HL-60/S4 treated with phorbol 12-myristate 13-acetate at 8.2 ng/mL for 4 days and 3 days (cell line): ENCODE results near the gene NR1H4.
"Not testable (repeated sequence)": the region's sequence is repeated elsewhere in the genome, so short reads cannot be mapped to it uniquely, and the experiment has no call there.

Source experiments
- in situ Hi-C: fragments of 300-500 bp; cut with MboI; formaldehyde crosslinking; loops from 2 replicates; pipeline ENCODE4 v1.15.0; 2022; ENCODE audit warnings: low sequenced_read_pairs

Gene NR1H4

DNA sequence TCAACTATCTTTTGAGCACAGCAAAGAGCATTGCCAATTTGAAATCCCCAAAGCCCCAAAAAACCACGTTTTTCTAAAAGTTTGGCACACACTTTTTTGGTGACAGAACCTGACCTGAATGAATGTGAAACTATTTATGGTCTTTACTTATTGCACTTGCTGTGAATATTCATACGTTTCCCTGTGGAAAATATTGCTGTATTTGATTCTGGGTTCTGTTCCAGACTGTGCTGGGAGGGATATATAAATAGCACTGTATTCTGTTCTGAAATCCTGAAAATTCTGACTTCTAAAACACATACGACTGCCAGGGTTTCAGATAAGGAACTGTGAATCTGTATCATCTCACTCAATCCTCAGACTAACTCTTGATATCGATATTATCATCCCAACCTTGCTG, 35.1 kb downstream of the NR1H4 start:
- in situ Hi-C loops, result no loop called here

DNA sequence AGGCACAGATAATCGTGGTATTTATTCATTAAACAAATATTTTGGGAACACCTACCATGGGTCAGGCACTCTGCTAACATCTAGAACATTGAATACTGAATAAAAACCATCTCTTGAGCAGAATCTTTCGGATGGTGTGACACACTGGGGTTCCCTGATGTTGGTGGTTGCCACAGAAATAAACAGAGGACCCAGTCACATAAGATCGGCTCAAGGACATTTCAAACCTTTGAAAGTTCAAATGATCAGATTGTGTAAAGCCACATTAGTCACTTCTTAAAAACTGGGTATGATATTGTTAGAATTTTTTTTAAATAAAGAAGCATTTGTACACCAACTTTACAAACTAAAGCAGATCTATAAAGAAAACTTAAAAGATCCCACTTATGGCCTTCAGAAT, 39.0 kb downstream of the NR1H4 start:
- in situ Hi-C loops, result no loop called here

DNA sequence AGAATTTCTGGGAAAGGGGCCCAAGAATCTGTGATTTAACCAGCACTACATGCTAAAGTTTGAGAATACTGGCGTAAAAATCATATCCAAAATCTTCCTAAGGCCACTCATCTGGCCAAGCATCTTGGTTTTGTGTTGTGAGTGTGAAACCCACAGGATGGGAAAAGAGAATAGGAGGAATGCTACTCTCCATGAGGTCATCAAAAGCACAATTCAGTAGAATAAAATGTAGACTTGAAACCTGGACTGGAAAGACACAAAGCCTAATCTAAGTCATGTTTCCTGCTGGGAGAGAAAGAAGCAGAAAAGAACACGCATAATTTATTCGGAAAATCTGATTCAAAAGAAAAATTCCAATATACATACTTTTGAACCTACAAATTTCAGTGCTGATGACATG, 42.3 kb downstream of the NR1H4 start:
- in situ Hi-C loops, result no loop called here

DNA sequence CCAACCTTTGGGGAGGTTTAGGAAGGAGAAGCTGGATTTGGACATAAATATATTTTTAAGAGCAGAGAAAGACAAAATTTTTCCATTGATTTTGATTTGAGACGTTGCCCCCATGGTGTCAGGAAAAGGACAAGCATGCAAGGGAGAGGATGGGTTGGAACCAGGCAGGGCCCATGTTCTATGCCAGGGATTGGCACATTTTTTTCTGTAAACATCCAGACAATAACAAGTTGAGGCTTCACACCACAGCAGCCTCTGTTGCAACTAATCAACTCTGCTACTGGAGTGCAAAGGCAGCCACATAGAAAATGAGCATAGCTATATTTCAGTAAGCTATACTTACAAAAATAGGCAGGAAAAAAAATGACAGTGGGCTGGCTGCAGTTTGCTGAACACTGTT, 44.7 kb downstream of the NR1H4 start:
- in situ Hi-C loops, result no loop called here

DNA sequence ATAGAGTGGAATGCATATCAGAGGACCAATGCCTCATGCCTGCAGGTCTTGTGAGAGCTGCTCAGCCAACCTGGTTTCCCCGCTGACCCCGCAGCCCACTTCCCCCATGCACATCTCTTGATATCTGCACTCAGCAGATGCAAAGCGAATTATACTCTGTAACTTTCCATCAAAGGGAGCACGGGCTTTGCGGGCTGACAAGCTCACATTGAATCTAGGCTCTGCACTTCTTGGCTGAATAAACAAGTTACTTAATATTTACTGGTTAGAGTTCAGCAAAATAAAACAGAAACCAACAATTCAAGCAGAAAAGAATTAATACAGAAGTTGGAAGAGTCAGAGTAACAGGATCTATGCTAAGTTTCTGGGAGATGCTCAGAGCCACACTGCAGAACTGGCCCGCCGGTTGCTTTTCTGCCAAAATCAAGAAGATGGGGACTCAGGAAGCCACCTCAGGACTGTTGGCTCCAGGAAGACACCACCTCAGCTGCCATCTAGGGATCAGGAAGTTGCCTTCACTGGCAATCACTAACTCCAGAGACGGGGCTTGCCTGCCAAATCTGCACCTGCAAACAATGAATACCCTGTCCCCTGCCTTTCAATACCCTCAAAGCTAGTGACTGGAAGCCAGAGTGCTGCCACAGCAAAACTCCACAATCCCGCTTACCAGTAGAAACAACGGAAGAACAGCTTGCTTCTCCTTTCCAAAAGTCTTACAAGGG, 46.5 kb downstream of the NR1H4 start:
- in situ Hi-C loops, result no loop called here

DNA sequence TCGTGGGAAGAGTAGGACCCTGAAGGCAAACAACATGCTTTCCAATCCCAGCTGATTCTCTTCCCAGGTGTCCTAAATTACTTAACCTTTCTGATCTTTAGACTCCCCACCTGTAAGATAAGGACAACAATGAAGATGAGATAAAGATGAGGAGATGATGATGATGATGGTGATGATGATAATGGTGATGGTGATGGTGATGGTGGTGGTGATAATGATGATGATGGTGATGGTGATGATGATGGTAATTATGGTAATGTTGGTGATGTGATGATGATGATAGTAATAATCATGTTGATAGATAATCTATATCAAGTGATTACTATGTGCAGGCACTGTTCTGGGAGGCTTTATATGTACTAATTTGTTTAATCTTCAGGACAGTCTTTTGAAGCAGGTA, 48.3 kb downstream of the NR1H4 start:
- in situ Hi-C loops, result no loop called here

DNA sequence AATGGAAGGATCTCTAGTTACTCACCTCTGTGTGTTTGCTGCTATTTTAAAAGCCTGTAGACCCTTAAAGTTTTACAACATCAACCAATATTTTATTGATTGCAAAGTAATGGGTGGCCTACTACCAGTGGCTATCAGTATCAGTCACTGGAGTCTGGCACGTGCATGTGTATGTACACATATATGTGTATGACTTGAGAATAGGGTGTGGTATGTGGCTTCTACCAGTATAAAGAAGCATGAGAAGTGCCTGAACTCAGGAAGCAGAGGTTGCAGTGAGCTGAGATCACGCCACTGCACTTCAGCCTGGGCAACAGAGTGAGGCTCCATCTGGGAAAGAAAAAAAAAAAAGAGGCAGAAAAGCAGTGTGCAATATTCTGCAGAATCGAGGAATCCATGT, 54.4 kb downstream of the NR1H4 start:
- in situ Hi-C loops, result no loop called here

DNA sequence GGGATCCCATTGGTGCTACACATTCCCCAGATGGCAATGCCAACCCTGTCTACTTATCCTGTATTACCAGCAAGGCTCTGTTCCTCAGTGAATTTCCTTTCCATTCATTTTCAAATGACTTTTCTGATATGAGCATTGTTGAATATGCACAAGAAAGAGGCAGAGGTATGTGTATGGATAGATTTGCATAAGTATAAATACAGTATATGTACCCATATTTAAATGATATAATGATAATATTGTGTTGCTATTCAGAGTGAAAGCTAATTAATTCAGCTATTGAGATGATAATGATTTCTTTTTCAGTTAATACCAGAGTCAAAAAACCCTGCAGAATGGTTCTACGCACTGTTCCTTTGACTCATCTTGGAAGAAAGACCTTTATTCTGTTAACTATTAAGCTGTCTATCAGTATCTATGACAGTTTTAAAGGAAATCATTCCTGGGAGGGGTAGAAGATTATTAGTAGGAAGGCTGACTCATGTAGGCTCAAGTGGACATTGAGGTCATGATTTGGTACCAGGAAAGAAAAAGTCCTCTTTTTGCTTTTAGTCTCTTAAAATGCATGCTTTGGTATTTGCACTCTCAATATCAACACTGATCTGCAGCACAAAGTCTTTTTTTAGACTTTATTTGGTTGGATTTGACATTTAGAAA, 54.9 kb downstream of the NR1H4 start:
- in situ Hi-C loops, result no loop called here

DNA sequence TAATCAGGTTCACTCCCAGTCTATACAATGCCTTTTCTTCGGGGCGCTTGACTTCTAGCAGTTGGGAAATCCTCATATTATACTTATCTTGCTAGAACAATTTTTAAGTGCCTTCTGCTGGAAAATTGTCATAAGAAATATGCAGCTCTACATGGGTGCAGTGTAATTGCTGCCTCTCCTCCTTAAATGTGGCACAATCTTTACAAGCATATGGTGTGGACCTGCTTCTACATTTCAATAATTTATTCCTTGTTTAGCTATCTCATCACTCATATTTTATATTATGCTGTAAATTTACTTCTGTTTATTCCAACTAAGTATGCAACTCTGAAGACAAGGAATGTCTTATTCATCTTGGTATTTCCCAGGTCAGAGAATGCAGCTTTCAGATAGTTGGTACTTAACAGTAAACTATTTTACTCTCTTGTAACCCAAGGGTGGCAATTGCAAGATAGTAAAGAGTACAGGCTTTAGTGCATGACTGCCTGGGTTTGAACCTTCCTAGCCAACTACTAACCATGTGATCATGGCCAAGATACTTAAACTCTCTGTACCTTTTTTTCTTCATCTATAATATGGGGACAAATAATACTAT, 56.2 kb downstream of the NR1H4 start:
- in situ Hi-C loops, result no loop called here

DNA sequence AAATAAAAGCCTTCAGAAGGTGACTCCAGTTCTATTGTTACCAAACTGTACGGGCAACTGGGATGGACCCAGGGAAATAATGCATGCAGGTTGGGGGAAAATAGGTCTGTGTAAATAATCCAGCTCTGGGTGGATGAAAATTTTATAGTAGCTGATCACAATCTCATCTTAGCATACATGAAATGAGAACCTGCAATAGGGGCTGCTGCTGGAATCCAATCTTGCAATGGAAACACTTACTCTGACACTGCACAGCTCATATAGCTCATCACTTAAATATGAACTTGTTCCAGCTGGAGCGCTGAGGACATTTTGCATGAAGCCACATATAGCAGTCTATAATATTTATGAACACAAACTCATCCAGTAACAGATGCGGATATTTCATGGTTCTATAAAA, 59.7 kb downstream of the NR1H4 start:
- in situ Hi-C loops, result no loop called here

DNA sequence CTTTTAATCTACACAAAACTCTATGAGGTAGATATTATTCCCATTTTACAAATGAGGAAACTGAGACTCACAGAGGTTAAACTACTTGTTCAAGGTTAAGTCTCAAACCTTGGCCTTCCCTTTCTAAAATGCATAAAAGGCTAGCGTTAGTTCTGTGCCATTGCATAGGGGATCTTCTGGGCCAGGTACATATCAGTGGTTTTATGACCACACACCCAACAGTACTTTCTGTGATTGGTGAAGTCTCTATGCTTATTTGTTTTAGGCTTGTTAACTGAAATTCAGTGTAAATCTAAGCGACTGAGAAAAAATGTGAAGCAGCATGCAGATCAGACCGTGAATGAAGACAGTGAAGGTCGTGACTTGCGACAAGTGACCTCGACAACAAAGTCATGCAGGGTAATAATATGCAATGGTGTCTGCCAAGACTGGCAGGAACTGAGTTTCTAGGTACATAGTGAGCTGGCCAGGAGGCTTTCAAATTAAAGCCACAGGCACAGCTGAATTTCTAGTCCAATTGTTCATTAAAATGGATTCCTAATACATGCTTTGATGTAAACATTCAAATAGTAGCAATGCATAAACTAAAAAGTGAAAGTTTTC, 61.1 kb downstream of the NR1H4 start:
- in situ Hi-C loops, result no loop called here

DNA sequence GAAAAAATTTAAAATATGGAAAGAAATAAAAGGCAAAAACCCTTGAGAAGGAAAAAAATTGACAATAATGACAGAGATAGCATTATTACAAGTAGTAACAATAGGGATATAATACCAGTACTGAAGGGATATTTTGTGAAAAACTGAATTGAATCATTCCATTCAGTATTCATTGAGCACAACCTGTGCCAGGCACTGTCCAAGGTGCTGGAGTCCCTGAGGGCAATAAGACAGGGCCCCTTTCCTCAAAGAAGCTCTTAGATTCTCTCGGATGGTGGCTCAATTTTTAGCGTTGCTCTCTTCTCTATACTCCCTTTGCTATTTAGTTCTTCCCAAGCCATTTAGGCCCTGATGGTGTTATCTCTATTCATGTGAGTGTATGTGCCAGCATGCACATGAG, 65.5 kb downstream of the NR1H4 start:
- in situ Hi-C loops, result no loop called here

DNA sequence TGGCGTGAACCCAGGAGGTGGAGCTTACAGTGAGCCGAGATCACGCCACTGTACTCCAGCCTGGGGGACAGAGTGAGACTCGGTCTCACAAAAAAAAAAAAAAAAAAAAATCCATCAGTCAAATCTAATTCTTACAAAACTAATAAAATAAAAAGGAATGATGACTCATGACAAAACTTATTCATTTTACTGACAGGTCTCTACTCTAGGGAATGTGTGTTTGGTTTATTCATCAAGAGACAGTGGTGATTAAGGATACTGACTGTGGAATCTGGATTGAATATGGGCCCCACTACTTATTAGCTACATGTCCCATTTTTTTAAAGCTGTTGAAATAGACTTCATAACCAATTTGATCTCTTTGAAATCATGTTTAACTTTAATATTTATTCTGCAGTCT, 70.5 kb downstream of the NR1H4 start:
- in situ Hi-C loops, result no loop called here

DNA sequence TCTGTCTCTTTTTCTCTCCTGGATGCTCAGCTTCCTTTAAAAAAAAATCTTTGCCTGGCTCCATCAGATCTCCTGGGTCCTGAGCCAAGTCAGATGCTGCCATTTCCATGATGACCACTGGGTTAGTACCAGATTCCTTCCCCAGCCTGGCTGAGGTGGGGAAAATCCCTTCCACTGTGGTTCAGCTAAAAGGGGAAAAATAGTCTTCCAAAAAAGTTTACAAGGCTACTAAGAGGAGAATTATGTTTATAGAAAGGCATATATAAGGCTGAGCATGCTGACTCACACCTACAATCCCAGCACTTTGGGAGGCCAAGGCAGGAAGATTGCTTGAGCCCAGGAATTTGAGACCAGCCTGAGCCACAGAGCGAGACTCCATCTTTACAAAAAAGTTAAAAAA, 71.4 kb downstream of the NR1H4 start:
- in situ Hi-C loops, result no loop called here

DNA sequence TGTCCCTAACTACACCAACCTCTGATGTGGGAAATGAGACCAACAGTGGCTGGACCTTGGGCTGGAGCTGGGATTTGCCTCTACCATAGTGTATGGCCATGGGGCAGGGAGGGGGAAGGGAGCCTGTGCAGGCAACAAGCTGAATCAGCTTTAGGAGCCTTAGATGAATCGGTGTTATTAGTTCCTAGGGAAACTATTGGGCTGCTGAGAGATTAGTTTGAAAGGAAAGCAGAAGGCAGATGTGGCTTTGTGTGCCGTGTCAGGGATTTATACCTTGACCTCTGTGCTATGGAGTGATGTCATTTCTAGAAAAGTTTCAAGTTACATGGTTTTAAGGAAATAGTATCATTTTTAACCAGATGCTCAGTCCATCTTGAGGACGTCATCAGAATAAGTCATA, 80.3 kb downstream of the NR1H4 start:
- in situ Hi-C loops, result no loop called here

DNA sequence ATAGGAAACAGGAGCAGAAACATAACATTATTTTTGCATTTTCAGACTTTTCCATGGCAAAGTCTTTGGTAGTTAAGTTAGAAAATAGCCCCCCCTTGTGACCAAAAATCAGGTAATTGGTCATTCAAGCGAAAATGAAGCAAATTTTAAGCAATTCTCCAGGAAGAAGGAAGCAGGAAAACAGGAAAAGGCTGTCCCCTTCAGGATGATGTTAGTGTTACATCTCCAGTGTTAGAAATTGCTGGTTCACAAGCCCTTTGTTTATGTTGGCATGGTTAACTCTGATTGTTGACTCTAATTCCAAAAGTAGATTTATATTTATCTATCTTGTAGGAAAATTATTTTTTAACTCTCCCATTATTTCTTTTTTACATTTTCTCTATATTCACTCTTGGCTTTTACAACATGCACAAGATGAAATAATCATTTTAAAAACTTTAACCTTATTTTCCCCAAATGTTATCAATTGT, 81.0 kb downstream of the NR1H4 start:
- in situ Hi-C loops, result no loop called here

DNA sequence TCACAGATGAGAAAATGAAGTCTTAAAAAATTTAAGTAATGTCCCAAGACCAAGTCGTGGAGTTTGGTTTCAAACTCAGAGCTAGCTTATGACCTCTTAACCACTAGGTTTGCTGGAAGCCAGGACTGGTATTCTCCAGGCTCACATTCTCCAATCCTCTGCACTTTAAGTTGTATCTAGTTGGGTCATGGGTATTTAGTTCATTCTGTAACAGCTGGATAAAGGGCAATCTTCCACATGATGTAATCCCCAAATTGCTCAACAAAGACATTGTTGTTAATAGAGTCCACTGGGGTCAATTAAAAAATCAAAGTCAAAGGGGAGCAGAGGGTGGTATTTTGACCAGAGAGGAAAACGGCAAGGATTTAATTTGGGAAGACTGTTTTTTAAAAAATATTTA, 82.1 kb downstream of the NR1H4 start:
- in situ Hi-C loops, result no loop called here

DNA sequence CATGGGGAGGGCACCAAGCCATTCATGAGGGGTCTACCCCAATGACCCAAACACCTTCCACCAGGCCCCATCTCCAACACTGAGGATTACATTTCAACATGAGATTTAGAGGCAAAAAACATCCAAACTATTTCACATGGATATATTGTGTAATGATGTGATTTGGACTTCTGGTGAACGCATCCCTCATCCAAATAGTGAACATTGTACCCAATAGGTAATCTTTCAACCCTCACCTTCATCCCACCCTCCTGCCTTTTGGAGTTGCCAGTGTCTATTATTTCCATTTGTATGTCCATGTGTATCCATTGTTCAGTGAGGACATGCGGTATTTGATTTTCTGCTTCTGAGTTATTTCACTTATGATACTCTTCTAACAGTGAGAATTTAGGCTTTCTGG, 83.7 kb downstream of the NR1H4 start:
- in situ Hi-C loops, result no loop called here

DNA sequence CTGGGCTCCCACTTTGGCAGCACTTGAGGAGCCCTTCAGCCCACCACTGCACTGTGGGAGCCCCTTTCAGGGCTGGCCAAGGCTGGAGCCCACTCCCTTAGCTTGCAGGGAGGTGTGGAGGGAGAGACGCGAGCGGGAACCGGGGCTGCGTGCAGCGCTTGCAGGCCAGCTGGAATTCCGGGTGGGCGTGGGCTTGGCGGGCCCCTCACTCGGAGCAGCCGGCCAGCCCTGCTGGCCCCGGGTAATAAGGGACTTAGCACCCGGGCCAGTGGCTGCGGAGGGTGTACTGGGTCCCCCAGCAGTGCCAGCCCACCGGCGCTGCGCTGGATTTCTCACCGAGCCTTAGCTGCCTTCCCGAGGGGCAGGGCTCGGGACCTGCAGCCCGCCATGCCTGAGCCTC, 85.6 kb downstream of the NR1H4 start:
- in situ Hi-C loops, result not testable (repeated sequence)

DNA sequence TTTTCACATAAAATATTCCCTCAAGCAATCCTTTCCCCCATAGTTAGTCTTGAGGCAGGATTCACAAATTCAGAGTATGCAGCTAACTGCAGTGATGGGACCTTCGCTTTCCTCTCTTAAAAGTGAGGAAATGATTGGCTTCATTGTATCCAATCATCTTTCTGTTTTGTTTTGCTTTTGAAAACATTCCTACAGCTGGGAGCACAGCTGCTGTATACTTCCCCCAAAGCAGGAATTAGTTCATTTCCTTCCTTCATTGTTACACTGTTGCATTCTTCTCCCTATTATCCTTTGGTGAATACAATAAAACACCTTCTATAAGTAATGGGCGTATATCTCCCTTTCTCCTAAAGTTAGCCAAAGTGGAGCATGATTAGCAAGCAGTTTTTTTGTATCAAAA, 90.4 kb downstream of the NR1H4 start:
- in situ Hi-C loops, result no loop called here

DNA sequence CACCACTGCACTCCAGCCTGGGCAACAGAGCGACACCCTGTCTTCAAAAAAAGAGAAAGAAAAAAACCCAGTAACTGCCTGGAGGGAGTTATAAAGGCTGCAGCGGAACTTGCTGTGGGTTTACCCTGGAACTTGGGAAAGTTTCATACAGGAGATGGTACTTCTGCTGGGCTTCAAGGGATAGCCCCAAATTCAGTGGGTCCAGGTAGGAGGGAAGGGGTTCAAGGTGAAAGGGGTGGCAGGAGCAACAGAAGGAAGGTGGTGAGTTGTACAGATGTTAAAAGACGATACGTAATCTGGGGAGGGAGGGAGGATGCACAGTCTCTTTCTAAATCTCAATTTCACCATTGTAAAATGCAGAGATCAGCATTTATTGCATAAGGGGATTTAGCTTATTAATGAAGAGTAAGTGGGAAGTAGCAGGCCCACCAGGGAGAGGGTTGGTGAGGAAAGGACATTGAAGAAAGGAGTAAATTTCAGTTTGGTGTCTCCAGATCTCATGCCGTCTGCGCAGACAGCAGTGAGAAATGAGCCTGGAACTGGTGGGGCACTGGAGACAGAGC, 91.3 kb downstream of the NR1H4 start:
- in situ Hi-C loops, result no loop called here
